ENCODE measurements around the gene CYP2W1. TPM values are rescaled to one million over a fixed set of nuclear protein-coding genes. Genes with fewer than 3 reads are reported as not detected.

The CYP2W1 gene
- total and polyA plus RNA-seq, 2 donors (not counting 3 experiments of a cell fraction or from before 2014, with no cell fraction given) = not detected

DNA sequence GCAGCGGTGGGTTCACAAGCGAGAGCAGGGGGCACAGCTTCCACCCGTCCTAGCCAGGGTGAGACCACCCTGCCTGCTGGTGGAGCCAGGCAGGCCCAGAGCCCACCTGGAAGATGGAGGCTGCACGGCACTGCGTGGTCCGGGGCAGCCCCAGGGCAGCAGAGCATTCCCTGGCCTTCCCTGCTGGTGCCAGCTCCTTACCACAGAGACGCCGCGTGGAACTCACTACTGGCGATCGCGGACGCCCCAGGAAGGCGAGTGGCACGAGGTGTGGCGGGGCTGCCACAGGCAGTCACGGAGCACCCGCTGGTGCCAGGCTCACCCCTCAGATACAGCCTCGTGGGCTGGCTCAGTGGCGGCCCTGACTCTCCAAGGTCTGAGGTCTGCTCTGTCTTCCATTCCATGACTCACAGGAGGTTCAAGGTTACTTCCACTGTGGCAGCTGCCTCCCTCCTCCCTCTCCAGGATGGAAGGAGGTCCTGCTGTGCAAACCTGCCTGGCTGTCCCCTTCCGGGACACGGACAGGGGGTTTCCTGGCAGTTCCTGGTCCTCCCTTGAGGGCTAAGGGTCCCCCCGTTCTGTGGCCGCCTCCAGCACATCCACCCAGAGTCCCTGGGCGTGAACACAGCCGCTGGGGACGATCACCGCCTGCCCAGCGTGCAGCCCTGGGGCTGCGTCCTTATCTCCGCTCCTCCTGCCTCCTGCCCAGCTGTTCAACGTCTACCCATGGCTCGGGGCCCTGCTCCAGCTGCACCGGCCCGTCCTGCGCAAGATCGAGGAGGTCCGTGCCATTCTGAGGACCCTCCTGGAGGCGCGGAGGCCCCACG, 3.1 kb downstream of the CYP2W1 start:
- Histone ChIP-seq H4K20me1 (replicated peaks; ENCODE audit: control insufficient read depth, extremely low read depth, insufficient read depth, low read length) (no peaks in the 10 kb centered on the region), H3K79me2 (ENCODE audit: control insufficient read depth, insufficient read depth, low read length) (no peaks in the 10 kb centered on the region), H3K4me2 (ENCODE audit: insufficient read depth, low read length) (no peak overlapping the region), H3K4me1 (ENCODE audit: control insufficient read depth, extremely low read depth, insufficient read depth, low read length) (peaks cover 2% of the 10 kb centered on the region), H2AFZ (ENCODE audit: low read depth, low read length) (no peak overlapping the region), H3K4me3 (replicated peaks in 1 of 3; ENCODE audit: insufficient read depth in 1 of 3, low read depth in 1 of 3, low read length in 3 of 3) (no peak overlapping the region), H3K36me3 (ENCODE audit: control insufficient read depth in 2 of 2, extremely low read depth in 1 of 2, insufficient read depth in 2 of 2, low read length in 2 of 2) (no peaks in the 10 kb centered on the region), H3K9me1 (replicated peaks; ENCODE audit: control insufficient read depth, extremely low read depth, insufficient read depth, low read length) (no peaks in the 10 kb centered on the region), H3K9ac (replicated peaks; ENCODE audit: extremely low read depth, insufficient read depth, low read length) (no peak overlapping the region), H3K27me3 (ENCODE audit: control insufficient read depth in 2 of 2, insufficient read depth in 2 of 2, low read length in 2 of 2) (no peaks in the 10 kb centered on the region), H3K9me3 (replicated peaks; ENCODE audit: control insufficient read depth, insufficient read depth, low read length) (no peaks in the 10 kb centered on the region), H3K27ac (ENCODE audit: insufficient read depth, low read depth, low read length) (no peak overlapping the region)
- CTCF ChIA-PET = interaction anchor here (1.5 to 3.2 kb wide), 2 partner anchors 80 to 137 kb away, joined by 5 to 14 read pairs; no protein-coding TSS in a partner anchor
- TF ChIP-seq POLR2AphosphoS5 (IDR thresholded peaks at IDR 0.05; ENCODE audit: insufficient read depth, low read depth, low read length) (no peak), MYC (IDR thresholded peaks at IDR 0.05; ENCODE audit: low read depth, low read length) (no peak), JUN (IDR thresholded peaks at IDR 0.05; ENCODE audit: borderline replicate concordance, insufficient read depth, insufficient read length, low read depth) (no peak), GATA2 (IDR thresholded peaks at IDR 0.05; ENCODE audit: insufficient read depth, insufficient read length, low read depth, low read length) (no peak), FOS (IDR thresholded peaks at IDR 0.05; ENCODE audit: borderline replicate concordance, insufficient read depth, low read length) (no peak), POLR2A (IDR thresholded peaks at IDR 0.05; ENCODE audit: low read depth, low read length) (no peak), EZH2 (IDR thresholded peaks at IDR 0.05; ENCODE audit: borderline replicate concordance, low read depth, low read length, severe bottlenecking) (no peak)
- TF ChIP-seq, protein P1, sequence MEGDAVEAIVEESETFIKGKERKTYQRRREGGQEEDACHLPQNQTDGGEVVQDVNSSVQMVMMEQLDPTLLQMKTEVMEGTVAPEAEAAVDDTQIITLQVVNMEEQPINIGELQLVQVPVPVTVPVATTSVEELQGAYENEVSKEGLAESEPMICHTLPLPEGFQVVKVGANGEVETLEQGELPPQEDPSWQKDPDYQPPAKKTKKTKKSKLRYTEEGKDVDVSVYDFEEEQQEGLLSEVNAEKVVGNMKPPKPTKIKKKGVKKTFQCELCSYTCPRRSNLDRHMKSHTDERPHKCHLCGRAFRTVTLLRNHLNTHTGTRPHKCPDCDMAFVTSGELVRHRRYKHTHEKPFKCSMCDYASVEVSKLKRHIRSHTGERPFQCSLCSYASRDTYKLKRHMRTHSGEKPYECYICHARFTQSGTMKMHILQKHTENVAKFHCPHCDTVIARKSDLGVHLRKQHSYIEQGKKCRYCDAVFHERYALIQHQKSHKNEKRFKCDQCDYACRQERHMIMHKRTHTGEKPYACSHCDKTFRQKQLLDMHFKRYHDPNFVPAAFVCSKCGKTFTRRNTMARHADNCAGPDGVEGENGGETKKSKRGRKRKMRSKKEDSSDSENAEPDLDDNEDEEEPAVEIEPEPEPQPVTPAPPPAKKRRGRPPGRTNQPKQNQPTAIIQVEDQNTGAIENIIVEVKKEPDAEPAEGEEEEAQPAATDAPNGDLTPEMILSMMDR (IDR thresholded peaks at IDR 0.05; ENCODE audit: extremely low read depth in 1 of 2, insufficient read depth in 1 of 2, low read depth in 1 of 2, low read length in 2 of 2) = no peak
- TF ChIP-seq, protein P2, sequence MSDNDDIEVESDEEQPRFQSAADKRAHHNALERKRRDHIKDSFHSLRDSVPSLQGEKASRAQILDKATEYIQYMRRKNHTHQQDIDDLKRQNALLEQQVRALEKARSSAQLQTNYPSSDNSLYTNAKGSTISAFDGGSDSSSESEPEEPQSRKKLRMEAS (IDR thresholded peaks at IDR 0.05; ENCODE audit: insufficient read depth, insufficient read length) = no peak
- no TSS peak for BruUV-seq (replicated peaks)
- dilution Hi-C loops (cut with MboI; ENCODE audit: extremely low pct_ligation_motif_present, low sequenced_read_pairs) (no loop called here), intact Hi-C loops (cut with micrococcal nuclease) (no loop called here)
- DNase-seq (ENCODE audit: low read depth, low spot score) = peak; percentile 28
- FAIRE-seq = peak; percentile 54
- POLR2A ChIA-PET = no interaction called here

All from endothelial cell of umbilical vein (primary cell).